HL-60 (cell line): Measurements from ENCODE around the gene SNRPD3.
"Not testable (repeated sequence)": the region's sequence is repeated elsewhere in the genome, so short reads cannot be mapped to it uniquely, and the experiment has no call there.

Experiments used
- DNase-seq, 2 experiments: peaks; one replicate each; pipeline ENCODE4 v3.0.0-alpha.2; 2010 to 2020; ENCODE audit warnings: low read depth in 1 of 2, low spot score in 1 of 2
- H3K27ac ChIP-seq: fragments of 250-450 bp; sonication (Bioruptor Pico); replicated peaks from 2 replicates; pipeline ENCODE4 v1.5.1; 2020; ENCODE audit warnings: mild to moderate bottlenecking, moderate library complexity
- H3K27me3 ChIP-seq: fragments of 250-450 bp; sonication (Bioruptor Pico); 2 replicates; pipeline ENCODE4 v1.5.1; 2021; ENCODE audit warnings: mild to moderate bottlenecking, moderate library complexity; ENCODE audit not compliant: insufficient read depth, poor library complexity, severe bottlenecking
- H3K4me3 ChIP-seq: replicated peaks from 2 replicates; pipeline ENCODE4 v1.5.1; 2011; ENCODE audit warnings: mild to moderate bottlenecking, control low read depth, low read length; ENCODE audit not compliant: insufficient read depth
- GABPA ChIP-seq: IDR thresholded peaks from 2 replicates; pipeline ENCODE4 v1.6.1; 2012; ENCODE audit warnings: low read depth
- POLR2AphosphoS5 ChIP-seq: IDR thresholded peaks from 2 replicates; pipeline ENCODE4 v1.6.1; 2012; ENCODE audit warnings: low read depth
- SPI1 ChIP-seq: IDR thresholded peaks from 2 replicates; pipeline ENCODE4 v1.6.1; 2012; ENCODE audit warnings: low read depth, mild to moderate bottlenecking, borderline replicate concordance
- TF ChIP-seq, protein P1 (sequence below): IDR thresholded peaks from one replicate; pipeline ENCODE4 v1.5.1; 2011; ENCODE audit warnings: low read length, control low read depth, inconsistent platforms; ENCODE audit not compliant: insufficient read depth
- TF ChIP-seq, protein P2 (sequence below): IDR thresholded peaks from 2 replicates; pipeline ENCODE4 v1.6.1; 2012; ENCODE audit warnings: low read depth; ENCODE audit not compliant: insufficient replicate concordance

SNRPD3 gene

DNA sequence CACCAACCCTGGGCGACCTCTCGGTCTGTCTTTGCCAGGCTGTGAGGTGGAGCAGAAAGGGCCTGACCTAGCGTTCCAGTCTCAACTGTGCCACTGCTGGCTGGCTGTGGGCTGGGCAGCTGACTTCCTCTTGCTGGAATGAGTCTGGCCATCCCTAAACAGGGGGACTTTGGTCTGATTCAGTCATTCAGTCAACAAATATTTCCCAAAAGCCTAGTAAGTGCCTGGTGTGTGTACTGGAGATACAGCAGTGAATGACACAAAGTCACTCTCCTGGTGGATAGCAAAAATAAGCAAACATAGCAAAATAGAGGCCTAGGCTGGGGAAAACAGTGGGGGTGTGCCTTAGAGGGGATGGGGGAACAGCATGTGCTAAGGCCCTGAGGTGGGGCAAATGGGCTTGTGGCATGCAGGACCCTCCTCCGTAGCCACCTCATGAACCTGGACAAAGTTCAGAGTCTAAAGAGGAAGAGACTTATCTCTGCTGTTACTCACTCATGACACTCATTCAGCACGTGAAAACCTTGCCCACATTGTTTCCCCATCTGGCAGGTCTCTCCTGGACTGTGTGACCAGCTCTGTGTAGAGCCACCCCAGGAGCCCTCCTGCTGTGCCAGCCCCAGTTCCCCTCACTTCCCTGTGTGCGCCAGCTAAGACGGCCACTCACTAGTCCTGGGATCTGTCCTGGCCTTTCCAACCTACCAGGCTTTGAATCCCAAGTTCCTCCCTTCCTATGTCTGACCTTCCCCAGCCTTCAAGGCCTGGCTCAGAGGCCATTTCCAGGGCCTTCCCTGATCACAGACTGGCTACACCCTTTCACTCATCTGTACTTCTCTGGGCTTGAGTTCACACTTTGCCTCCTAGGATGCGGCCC lies 5.5 kb upstream of the SNRPD3 start:
- TF ChIP-seq, protein P1, sequence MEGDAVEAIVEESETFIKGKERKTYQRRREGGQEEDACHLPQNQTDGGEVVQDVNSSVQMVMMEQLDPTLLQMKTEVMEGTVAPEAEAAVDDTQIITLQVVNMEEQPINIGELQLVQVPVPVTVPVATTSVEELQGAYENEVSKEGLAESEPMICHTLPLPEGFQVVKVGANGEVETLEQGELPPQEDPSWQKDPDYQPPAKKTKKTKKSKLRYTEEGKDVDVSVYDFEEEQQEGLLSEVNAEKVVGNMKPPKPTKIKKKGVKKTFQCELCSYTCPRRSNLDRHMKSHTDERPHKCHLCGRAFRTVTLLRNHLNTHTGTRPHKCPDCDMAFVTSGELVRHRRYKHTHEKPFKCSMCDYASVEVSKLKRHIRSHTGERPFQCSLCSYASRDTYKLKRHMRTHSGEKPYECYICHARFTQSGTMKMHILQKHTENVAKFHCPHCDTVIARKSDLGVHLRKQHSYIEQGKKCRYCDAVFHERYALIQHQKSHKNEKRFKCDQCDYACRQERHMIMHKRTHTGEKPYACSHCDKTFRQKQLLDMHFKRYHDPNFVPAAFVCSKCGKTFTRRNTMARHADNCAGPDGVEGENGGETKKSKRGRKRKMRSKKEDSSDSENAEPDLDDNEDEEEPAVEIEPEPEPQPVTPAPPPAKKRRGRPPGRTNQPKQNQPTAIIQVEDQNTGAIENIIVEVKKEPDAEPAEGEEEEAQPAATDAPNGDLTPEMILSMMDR, result no peak
- TF ChIP-seq SPI1, result peak; percentile 78; the same call in 1 of the 2 replicates
- TF ChIP-seq POLR2AphosphoS5, result no peak
- H3K27me3 ChIP-seq, result no peaks in the 10 kb centered on the region
- peak in 1 of 2 experiments; percentile 85 for DNase-seq
- peak overlapping the region; percentile 79 for H3K27ac ChIP-seq
- H3K4me3 ChIP-seq, result no peak overlapping the region

DNA sequence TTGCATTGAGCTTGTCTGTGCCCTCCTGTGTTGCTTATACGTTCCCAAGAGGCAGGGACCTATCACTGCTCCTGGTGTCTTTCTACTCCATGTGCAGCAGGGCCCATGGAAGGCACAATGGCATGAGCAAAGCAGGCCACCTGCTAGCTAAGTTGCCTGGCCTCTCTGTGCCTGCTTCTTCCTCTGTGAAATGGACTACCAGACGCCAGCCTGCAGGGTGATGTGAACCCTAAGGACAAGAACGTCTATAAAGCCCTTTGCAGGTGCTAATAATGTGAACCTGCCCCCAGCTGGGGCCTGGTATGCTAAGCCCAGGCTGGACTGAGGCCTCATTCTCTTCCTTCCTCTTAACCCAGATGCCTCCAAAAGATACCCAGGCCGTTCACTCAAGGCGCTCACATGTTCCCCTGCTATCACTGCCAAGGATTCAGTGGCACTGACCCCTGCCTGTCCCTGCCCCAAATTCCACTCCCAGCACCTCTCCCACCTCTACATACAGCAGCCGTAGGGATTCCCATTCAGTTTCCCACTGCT lies 4.8 kb upstream of the SNRPD3 start:
- peak in 1 of 2 experiments; percentile 43 for DNase-seq

DNA sequence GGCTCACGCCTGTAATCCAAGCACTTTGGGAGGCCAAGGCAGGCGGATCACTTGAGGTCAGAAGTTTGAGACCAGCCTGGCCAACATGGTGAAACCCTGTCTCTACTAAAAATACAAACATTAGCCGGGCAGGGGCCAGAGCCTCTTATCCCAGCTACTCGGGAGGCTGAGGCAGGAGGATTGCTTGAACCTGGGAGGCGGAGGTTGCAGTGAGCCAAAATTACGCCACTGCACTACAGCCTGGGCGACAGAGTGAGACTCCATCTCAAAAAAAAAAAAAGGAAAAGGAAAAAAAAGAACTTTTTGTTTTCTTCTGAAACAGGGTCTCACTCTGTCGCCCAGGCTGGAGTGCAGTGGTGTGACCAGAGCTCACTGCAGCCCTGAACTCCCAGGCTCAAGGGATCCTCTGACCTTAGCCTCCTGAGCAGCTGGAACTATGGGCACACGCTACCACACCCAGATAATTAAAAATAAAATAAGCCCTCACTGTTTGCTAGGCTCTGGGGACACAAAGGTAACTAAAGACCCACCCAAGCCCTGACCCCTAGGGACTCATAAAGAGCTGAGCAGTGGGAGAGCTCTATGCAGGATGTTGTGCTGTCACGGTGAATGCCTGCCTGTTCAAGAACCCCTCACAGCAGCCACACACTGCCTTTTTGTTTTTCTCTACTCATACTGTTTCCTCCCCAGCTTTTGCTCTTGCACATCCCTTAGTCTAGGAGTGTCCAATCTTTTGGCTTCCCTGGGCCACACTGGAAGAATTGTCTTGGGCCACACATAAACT lies 3.1 kb upstream of the SNRPD3 start:
- H3K4me3 ChIP-seq, H3K27me3 ChIP-seq, DNase-seq: not testable (repeated sequence)
- H3K27ac ChIP-seq, result peak overlapping the region; percentile 98

More for the DNA sequence above, 4.8 kb upstream of the SNRPD3 start:
- TF ChIP-seq, protein P1, result no peak
- TF ChIP-seq, protein P2, sequence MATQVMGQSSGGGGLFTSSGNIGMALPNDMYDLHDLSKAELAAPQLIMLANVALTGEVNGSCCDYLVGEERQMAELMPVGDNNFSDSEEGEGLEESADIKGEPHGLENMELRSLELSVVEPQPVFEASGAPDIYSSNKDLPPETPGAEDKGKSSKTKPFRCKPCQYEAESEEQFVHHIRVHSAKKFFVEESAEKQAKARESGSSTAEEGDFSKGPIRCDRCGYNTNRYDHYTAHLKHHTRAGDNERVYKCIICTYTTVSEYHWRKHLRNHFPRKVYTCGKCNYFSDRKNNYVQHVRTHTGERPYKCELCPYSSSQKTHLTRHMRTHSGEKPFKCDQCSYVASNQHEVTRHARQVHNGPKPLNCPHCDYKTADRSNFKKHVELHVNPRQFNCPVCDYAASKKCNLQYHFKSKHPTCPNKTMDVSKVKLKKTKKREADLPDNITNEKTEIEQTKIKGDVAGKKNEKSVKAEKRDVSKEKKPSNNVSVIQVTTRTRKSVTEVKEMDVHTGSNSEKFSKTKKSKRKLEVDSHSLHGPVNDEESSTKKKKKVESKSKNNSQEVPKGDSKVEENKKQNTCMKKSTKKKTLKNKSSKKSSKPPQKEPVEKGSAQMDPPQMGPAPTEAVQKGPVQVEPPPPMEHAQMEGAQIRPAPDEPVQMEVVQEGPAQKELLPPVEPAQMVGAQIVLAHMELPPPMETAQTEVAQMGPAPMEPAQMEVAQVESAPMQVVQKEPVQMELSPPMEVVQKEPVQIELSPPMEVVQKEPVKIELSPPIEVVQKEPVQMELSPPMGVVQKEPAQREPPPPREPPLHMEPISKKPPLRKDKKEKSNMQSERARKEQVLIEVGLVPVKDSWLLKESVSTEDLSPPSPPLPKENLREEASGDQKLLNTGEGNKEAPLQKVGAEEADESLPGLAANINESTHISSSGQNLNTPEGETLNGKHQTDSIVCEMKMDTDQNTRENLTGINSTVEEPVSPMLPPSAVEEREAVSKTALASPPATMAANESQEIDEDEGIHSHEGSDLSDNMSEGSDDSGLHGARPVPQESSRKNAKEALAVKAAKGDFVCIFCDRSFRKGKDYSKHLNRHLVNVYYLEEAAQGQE, result no peak
- TF ChIP-seq SPI1, result no peak
- no peak for TF ChIP-seq POLR2AphosphoS5
- TF ChIP-seq GABPA, result no peak
- Histone ChIP-seq H3K4me3 (no peak overlapping the region), H3K27me3 (no peaks in the 10 kb centered on the region), H3K27ac (peak overlapping the region; percentile 79)

DNA sequence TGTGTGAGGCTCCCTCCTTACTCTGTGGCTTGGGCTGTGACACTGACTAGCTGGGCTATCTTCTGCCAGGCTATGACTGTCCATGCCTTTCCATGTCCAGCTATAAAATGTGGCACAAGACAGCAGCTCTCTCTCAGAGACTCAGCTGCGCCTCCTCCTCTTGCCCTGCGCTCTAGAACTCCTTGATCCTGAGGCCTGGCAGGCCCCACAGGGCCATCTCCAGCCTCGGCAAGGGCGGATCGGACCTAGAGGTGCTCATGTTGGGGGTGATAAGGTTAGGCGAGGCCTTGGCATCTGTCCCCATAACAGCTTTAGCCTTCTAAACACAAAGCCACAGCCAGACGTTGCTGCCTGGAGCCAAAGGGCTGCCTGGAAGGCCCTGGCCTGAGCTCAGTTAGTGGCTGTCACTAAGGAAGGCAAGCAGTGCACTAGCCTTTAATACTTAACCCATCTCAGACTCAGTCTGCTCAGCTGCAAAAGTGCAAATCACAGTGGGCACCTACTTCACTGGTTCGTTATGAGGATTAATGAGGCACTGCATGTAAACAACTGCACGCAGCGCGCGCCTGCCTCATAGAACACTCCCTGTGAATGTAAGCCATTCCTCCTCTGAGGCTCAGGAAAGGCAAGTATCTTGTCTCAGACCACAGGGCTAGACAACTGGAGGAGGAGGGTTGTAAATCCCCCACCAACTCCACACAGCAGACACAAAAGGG lies 2.0 kb upstream of the SNRPD3 start:
- H3K4me3 ChIP-seq, result peak overlapping the region; percentile 69
- no peaks in the 10 kb centered on the region for H3K27me3 ChIP-seq
- DNase-seq, result peak in 1 of 2 experiments; percentile 32
- TF ChIP-seq SPI1, result no peak
- no peak for TF ChIP-seq POLR2AphosphoS5
- TF ChIP-seq, protein P2, result no peak
- TF ChIP-seq, protein P1, result no peak
- no peak for TF ChIP-seq GABPA
- peak overlapping the region; percentile 98 for H3K27ac ChIP-seq
